Adrenal gland (tissue), 5 donors: ENCODE measurements around the gene DNAJC11.

Experiments
- POLR2A ChIP-seq, 2 donors: fragments of 450-650 bp; IDR thresholded peaks; one replicate each; pipeline ENCODE4 v1.6.1; 2017; ENCODE audit warnings: antibody characterized with exemption in 2 of 2, mild to moderate bottlenecking in 2 of 2, moderate library complexity in 1 of 2
- TF ChIP-seq, protein P1 (sequence below), 6 experiments: fragments of 450-650 bp in 4 of 6; fragments of 200-600 bp in 2 of 6; sonication (generic) in 1 of 6; IDR thresholded peaks; 1 replicate in 5 of 6; 2 replicates in 1 of 6; pipeline versions ENCODE4 v1.5.1 to v1.8.0; 2016 to 2021; ENCODE audit warnings: antibody characterized with exemption in 6 of 6, mild to moderate bottlenecking in 2 of 6, moderate library complexity in 1 of 6
- donor health status: DM: no; HTN: no; CAD: no.

DNA sequence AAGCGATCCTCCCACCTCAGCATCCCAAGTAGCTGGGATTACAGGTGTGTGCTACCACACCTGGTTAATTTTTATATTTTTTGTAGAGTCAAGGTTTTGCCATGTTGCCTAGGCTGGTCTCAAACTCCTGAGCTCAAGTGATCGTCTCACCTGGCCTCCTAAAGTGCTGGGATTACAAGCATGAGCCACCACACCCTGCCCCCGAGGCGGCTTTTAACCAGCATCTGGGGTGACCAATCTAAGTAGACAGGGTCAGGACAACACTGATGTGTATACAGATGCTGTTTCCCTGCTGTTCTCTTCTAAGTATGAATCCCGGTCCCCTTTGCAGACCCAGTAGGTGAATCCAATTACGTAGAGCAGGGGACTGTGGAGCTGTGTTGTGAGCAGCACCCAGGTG is 53.1 kb downstream of the DNAJC11 start:
- TF ChIP-seq, protein P1, sequence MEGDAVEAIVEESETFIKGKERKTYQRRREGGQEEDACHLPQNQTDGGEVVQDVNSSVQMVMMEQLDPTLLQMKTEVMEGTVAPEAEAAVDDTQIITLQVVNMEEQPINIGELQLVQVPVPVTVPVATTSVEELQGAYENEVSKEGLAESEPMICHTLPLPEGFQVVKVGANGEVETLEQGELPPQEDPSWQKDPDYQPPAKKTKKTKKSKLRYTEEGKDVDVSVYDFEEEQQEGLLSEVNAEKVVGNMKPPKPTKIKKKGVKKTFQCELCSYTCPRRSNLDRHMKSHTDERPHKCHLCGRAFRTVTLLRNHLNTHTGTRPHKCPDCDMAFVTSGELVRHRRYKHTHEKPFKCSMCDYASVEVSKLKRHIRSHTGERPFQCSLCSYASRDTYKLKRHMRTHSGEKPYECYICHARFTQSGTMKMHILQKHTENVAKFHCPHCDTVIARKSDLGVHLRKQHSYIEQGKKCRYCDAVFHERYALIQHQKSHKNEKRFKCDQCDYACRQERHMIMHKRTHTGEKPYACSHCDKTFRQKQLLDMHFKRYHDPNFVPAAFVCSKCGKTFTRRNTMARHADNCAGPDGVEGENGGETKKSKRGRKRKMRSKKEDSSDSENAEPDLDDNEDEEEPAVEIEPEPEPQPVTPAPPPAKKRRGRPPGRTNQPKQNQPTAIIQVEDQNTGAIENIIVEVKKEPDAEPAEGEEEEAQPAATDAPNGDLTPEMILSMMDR (IDR thresholded peaks at IDR 0.05), result no peak
- TF ChIP-seq POLR2A (IDR thresholded peaks at IDR 0.05), result no peak
